PC-3 (cell line): Measurements from ENCODE around the gene CEBPA. TPM values are rescaled to one million over a fixed set of nuclear protein-coding genes. Genes with fewer than 3 reads are reported as not detected.

Source experiments
- ATAC-seq: fragments of 200-7000 bp; cut with Tn5 transposase; 2 replicates; pipeline ENCODE4 v1.9.1; 2020; ENCODE audit warnings: mild to moderate bottlenecking, moderate library complexity
- BruUV-seq: library from RNA; stranded (reverse); fragments of 400-500 nt; replicated peaks from 2 replicates; lab custom pipeline; 2021; lab: Mats Ljungman, UMichigan
- CTCF ChIA-PET: fragments of 300-600 bp; sonication (Branson Sonifier 250); formaldehyde crosslinking; loops from one replicate; lab custom pipeline; 2022; ENCODE audit warnings: antibody characterized with exemption; lab: Charles Lee
- POLR2A ChIA-PET: fragments of 300-600 bp; sonication (Branson Sonifier 250); formaldehyde crosslinking; loops from one replicate; lab custom pipeline; 2022; ENCODE audit warnings: antibody characterized with exemption; ENCODE audit not compliant: unreplicated experiment; lab: Charles Lee
- DNase-seq: peaks from one replicate; pipeline ENCODE4 v3.0.0-alpha.2; 2015
- H2AFZ ChIP-seq: fragments of 300-600 bp; sonication (generic); 2 replicates; pipeline ENCODE4 v1.6.0; 2016; ENCODE audit warnings: antibody characterized with exemption, low read length
- H3F3A ChIP-seq: fragments of 300-600 bp; sonication (generic); one replicate; pipeline ENCODE4 v1.6.0; 2017; ENCODE audit warnings: antibody characterized with exemption, low read length, control low read depth, mild to moderate bottlenecking; ENCODE audit not compliant: unreplicated experiment
- H3K27ac ChIP-seq: fragments of 300-600 bp; sonication (generic); 2 replicates; pipeline ENCODE4 v1.5.1; 2016; ENCODE audit warnings: mild to moderate bottlenecking, low read length
- H3K27me3 ChIP-seq: fragments of 300-600 bp; sonication (generic); 2 replicates; pipeline ENCODE4 v1.6.1; 2016; ENCODE audit warnings: low read length, mixed read lengths
- H3K36me3 ChIP-seq: fragments of 300-600 bp; sonication (generic); 2 replicates; pipeline ENCODE4 v1.6.1; 2016; ENCODE audit warnings: low read depth, mixed run types, low read length, mixed read lengths
- H3K4me1 ChIP-seq: fragments of 300-600 bp; sonication (generic); 2 replicates; pipeline ENCODE4 v1.5.1; 2016; ENCODE audit warnings: low read length; ENCODE audit not compliant: insufficient read depth
- H3K4me2 ChIP-seq: fragments of 300-600 bp; sonication (generic); 2 replicates; pipeline ENCODE4 v1.6.0; 2016; ENCODE audit warnings: low read length
- H3K4me3 ChIP-seq: fragments of 300-600 bp; sonication (generic); 2 replicates; pipeline ENCODE4 v1.5.1; 2016; ENCODE audit warnings: mild to moderate bottlenecking, low read length, mixed read lengths
- H3K79me2 ChIP-seq: fragments of 300-600 bp; sonication (generic); 2 replicates; pipeline ENCODE4 v1.6.1; 2017; ENCODE audit warnings: low read length, mixed read lengths
- H3K9ac ChIP-seq: fragments of 300-600 bp; sonication (generic); 2 replicates; pipeline ENCODE4 v1.6.0; 2016; ENCODE audit warnings: mild to moderate bottlenecking, low read length
- H3K9me2 ChIP-seq: fragments of 300-600 bp; sonication (generic); replicated peaks from 2 replicates; pipeline ENCODE4 v1.6.1; 2016; ENCODE audit warnings: mixed run types, low read length, mixed read lengths
- H3K9me3 ChIP-seq: fragments of 300-600 bp; sonication (generic); 2 replicates; pipeline ENCODE4 v1.6.1; 2016; ENCODE audit warnings: low read length, mixed read lengths
- H4K20me1 ChIP-seq: fragments of 300-600 bp; sonication (generic); 2 replicates; pipeline ENCODE4 v1.6.1; 2016; ENCODE audit warnings: low read length, mixed read lengths
- CTCF ChIP-seq: fragments of 300-600 bp; sonication (generic); conservative IDR thresholded peaks from 2 replicates; pipeline ENCODE4 v1.5.1; 2017; ENCODE audit warnings: antibody characterized with exemption, low read depth, mild to moderate bottlenecking, low read length
- EZH2 ChIP-seq: fragments of 300-600 bp; sonication (generic); IDR thresholded peaks from one replicate; pipeline ENCODE4 v1.6.1; 2017; ENCODE audit warnings: antibody characterized with exemption, mild to moderate bottlenecking, low read length; ENCODE audit not compliant: unreplicated experiment
- EZH2phosphoT487 ChIP-seq: fragments of 300-600 bp; sonication (generic); IDR thresholded peaks from 2 replicates; pipeline ENCODE4 v1.6.1; 2018; ENCODE audit warnings: mild to moderate bottlenecking, antibody characterized with exemption, low read length, borderline replicate concordance
- intact Hi-C: fragments of 100-400 bp; cut with micrococcal nuclease; formaldehyde crosslinking; loops from 2 replicates; pipeline ENCODE4 v1.9.0; 2023
- total RNA-seq: library from RNA; depleted of rRNA; stranded (reverse); fragments of >200 nt; gene quantifications from 2 replicates; pipeline ENCODE4 v1.2.3, GENCODE V29; 2014

The CEBPA gene
- total RNA-seq, 1 experiment from 2014 or later: 2.9 TPM

DNA sequence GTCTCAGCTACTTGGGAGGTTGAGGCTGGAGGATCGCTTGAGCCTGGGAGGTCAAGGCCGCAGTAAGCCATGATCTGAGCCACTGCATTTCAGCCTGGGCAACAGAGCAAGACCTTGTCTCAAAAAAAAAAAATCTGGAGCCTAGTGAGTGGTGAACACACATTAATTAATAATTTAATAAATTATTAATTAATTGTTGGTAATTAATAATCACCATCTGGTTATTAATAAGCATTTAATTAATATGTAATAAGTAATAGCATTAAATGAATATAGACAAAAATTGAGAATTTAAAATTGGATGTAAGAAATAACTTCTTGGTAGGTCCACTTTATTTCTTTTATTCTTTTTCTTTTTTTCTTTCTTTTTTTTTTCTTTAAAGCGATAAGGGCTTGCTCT, 31.9 kb upstream of the CEBPA start:
- Histone ChIP-seq H3K9ac (no peak overlapping the region), H3K36me3 (no peaks in the 10 kb centered on the region), H3K27me3 (no peaks in the 10 kb centered on the region), H3K4me2 (no peak overlapping the region), H3K9me3 (no peaks in the 10 kb centered on the region), H3F3A (no peaks in the 10 kb centered on the region), H3K4me3 (no peak overlapping the region), H3K9me2 (no peaks in the 10 kb centered on the region), H2AFZ (no peak overlapping the region), H4K20me1 (no peaks in the 10 kb centered on the region), H3K79me2 (no peaks in the 10 kb centered on the region), H3K4me1 (peaks cover 5% of the 10 kb centered on the region), H3K27ac (no peak overlapping the region)
- POLR2A ChIA-PET: no interaction called here
- TF ChIP-seq EZH2phosphoT487: no peak
- no peak for TF ChIP-seq CTCF
- no peak for TF ChIP-seq EZH2
- no peak for ATAC-seq
- CTCF ChIA-PET: no interaction called here
- intact Hi-C loops: no loop called here
- no peak for DNase-seq
- BruUV-seq: no TSS peak

GRCh38 chr19:33333642-33334041, 31.3 kb upstream of the CEBPA start:
- Histone ChIP-seq H4K20me1 (no peaks in the 10 kb centered on the region), H2AFZ (no peak overlapping the region), H3K4me2 (no peak overlapping the region), H3K9me3 (no peaks in the 10 kb centered on the region), H3K4me1 (no peaks in the 10 kb centered on the region), H3F3A (no peaks in the 10 kb centered on the region), H3K9ac (no peak overlapping the region), H3K27ac (no peak overlapping the region), H3K79me2 (no peaks in the 10 kb centered on the region), H3K27me3 (no peaks in the 10 kb centered on the region), H3K4me3 (no peak overlapping the region), H3K9me2 (no peaks in the 10 kb centered on the region), H3K36me3 (no peaks in the 10 kb centered on the region)
- ChIA-PET POLR2A (no interaction called here), CTCF (no interaction called here)
- TF ChIP-seq EZH2 (no peak), CTCF (peak; percentile 29; the same call in 1 of the 2 replicates)
- intact Hi-C loops: no loop called here
- no TSS peak for BruUV-seq
- DNase-seq (peak; percentile 8), ATAC-seq (no peak)

DNA sequence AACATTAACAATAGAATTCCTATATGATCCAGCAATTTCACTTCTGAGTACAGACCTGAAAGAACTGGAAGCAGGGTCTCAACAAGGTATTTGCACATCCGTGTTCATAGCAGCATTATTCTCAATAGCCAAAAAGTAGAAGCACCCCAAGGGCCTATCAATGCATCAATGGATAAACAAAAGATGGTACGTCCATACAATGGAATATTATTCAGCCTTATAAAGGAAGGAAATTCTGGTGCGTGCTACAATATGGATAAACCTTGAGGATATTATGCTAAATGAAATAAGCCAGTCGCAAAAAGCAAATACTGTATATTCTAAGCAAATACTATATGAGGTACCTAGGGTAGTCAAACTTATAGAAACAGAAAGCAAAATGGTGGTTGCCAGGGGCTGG, 30.8 kb upstream of the CEBPA start:
- Histone ChIP-seq H3K36me3 (no peaks in the 10 kb centered on the region), H3K9me2 (no peaks in the 10 kb centered on the region), H3K9me3 (no peaks in the 10 kb centered on the region), H3K27me3 (no peaks in the 10 kb centered on the region), H2AFZ (no peak overlapping the region), H3K79me2 (no peaks in the 10 kb centered on the region), H3K9ac (no peak overlapping the region), H3K4me1 (no peaks in the 10 kb centered on the region), H3K4me3 (no peak overlapping the region), H3K27ac (no peak overlapping the region), H3K4me2 (no peak overlapping the region), H3F3A (no peaks in the 10 kb centered on the region), H4K20me1 (no peaks in the 10 kb centered on the region)
- intact Hi-C loops: no loop called here
- TF ChIP-seq EZH2phosphoT487 (no peak), EZH2 (no peak), CTCF (no peak)
- no TSS peak for BruUV-seq
- CTCF ChIA-PET: no interaction called here
- POLR2A ChIA-PET: no interaction called here
- ATAC-seq: no peak
- no peak for DNase-seq
